SK-N-SH treated with all-trans-retinoic acid at 6 μM for 48 hours (cell line): ENCODE measurements around the gene THADA.

Experiments used
- ARNTL ChIP-seq: fragments of 450-650 bp; formaldehyde crosslinking; IDR thresholded peaks from 2 replicates; pipeline ENCODE4 v1.5.0; 2020; ENCODE audit warnings: low read depth, mild to moderate bottlenecking, moderate library complexity, borderline replicate concordance
- CREB5 ChIP-seq: fragments of 250-450 bp; sonication (Bioruptor Pico); IDR thresholded peaks from 2 replicates; pipeline ENCODE4 v1.5.1; 2020; ENCODE audit warnings: low read depth, mild to moderate bottlenecking, moderate library complexity
- ISL1 ChIP-seq: fragments of 250-450 bp; sonication (Bioruptor Pico); IDR thresholded peaks from 2 replicates; pipeline ENCODE4 v2.1.2; 2022; ENCODE audit warnings: mild to moderate bottlenecking, moderate library complexity
- PATZ1 ChIP-seq: fragments of 250-450 bp; sonication (Bioruptor Pico); IDR thresholded peaks from 2 replicates; pipeline ENCODE4 v1.8.0; 2020; ENCODE audit warnings: mild to moderate bottlenecking, moderate library complexity, borderline replicate concordance
- POU6F1 ChIP-seq: fragments of 250-450 bp; sonication (Bioruptor Pico); IDR thresholded peaks from 2 replicates; pipeline ENCODE4 v1.8.0; 2021; ENCODE audit warnings: low read depth, mild to moderate bottlenecking, moderate library complexity, borderline replicate concordance
- PPARA ChIP-seq: fragments of 250-450 bp; sonication (Bioruptor Pico); IDR thresholded peaks from 2 replicates; pipeline ENCODE4 v1.5.0; 2020; ENCODE audit warnings: mild to moderate bottlenecking, borderline replicate concordance
- RARB ChIP-seq: fragments of 250-450 bp; sonication (Bioruptor Pico); IDR thresholded peaks from 2 replicates; pipeline ENCODE4 v1.8.0; 2021; ENCODE audit warnings: mild to moderate bottlenecking, moderate library complexity
- SNAI2 ChIP-seq: fragments of 250-450 bp; sonication (Bioruptor Pico); IDR thresholded peaks from 2 replicates; pipeline ENCODE4 v1.5.0; 2020; ENCODE audit warnings: mild to moderate bottlenecking, moderate library complexity
- TOX ChIP-seq: fragments of 250-450 bp; sonication (Bioruptor Pico); IDR thresholded peaks from 2 replicates; pipeline ENCODE4 v1.8.0; 2021; ENCODE audit warnings: mild to moderate bottlenecking, moderate library complexity, borderline replicate concordance
- TSHZ2 ChIP-seq: fragments of 250-450 bp; sonication (Bioruptor Pico); IDR thresholded peaks from 2 replicates; pipeline ENCODE4 v1.5.0; 2020; ENCODE audit warnings: mild to moderate bottlenecking, moderate library complexity
- ZFP3 ChIP-seq: fragments of 250-450 bp; sonication (Bioruptor Pico); IDR thresholded peaks from 2 replicates; pipeline ENCODE4 v1.5.0; 2020; ENCODE audit warnings: mild to moderate bottlenecking, moderate library complexity
- ZFP30 ChIP-seq: fragments of 450-650 bp; formaldehyde crosslinking; IDR thresholded peaks from 2 replicates; pipeline ENCODE4 v1.5.0; 2022; ENCODE audit warnings: mild to moderate bottlenecking, moderate library complexity

- TF ChIP-seq TOX (CRISPR knock-in tag) (no peak), ISL1 (CRISPR knock-in tag) (no peak), PATZ1 (no peak), CREB5 (no peak), POU6F1 (CRISPR knock-in tag) (no peak), ZFP30 (CRISPR knock-in tag) (no peak), ZFP3 (CRISPR knock-in tag) (no peak), RARB (CRISPR knock-in tag) (no peak), PPARA (CRISPR knock-in tag) (no peak), ARNTL (no peak), TSHZ2 (CRISPR knock-in tag) (no peak), SNAI2 (no peak)
These were observed 392.5 kb downstream of the THADA start for GRCh38 chr2:43203373-43203772.
